ENCODE data around the gene NSF. TPM values are rescaled to one million over a fixed set of nuclear protein-coding genes. Genes with fewer than 3 reads are reported as not detected.

NSF gene
- total RNA-seq, 1 experiment from 2014 or later, result 49.7 TPM

- DNase-seq (ENCODE audit: low read depth), result no peak
Observed at GRCh38 chr17:46717999-46718398, 127.5 kb downstream of the NSF start.

GRCh38 chr17:46719891-46720290 is 129.4 kb downstream of the NSF start:
- no peak for DNase-seq (ENCODE audit: low read depth)

- no peak for DNase-seq (ENCODE audit: low read depth)
Observed at GRCh38 chr17:46720408-46720807, 129.9 kb downstream of the NSF start.

- DNase-seq (ENCODE audit: low read depth), result no peak
Observed at GRCh38 chr17:46722662-46723285, 132.3 kb downstream of the NSF start.

- no peak for DNase-seq (ENCODE audit: low read depth)
Observed at GRCh38 chr17:46726206-46726605, 135.7 kb downstream of the NSF start.

GRCh38 chr17:46727572-46728348 is 137.3 kb downstream of the NSF start:
- peak; percentile 66 for DNase-seq (ENCODE audit: low read depth)

- no peak for DNase-seq (ENCODE audit: low read depth)
Observed at GRCh38 chr17:46730026-46730425, 139.6 kb downstream of the NSF start.

GRCh38 chr17:46730679-46731078 is 140.2 kb downstream of the NSF start:
- no peak for DNase-seq (ENCODE audit: low read depth)

- DNase-seq (ENCODE audit: low read depth), result no peak
Observed at GRCh38 chr17:46732160-46732559, 141.7 kb downstream of the NSF start.

- DNase-seq (ENCODE audit: low read depth), result no peak
Observed at GRCh38 chr17:46732754-46733398, 142.4 kb downstream of the NSF start.

GRCh38 chr17:46733837-46734475 is 143.5 kb downstream of the NSF start:
- no peak for DNase-seq (ENCODE audit: low read depth)

GRCh38 chr17:46736100-46736499 is 145.6 kb downstream of the NSF start:
- no peak for DNase-seq (ENCODE audit: low read depth)

GRCh38 chr17:46737326-46737725 is 146.9 kb downstream of the NSF start:
- DNase-seq (ENCODE audit: low read depth), result no peak

GRCh38 chr17:46738544-46738943 is 148.1 kb downstream of the NSF start:
- no peak for DNase-seq (ENCODE audit: low read depth)

GRCh38 chr17:46739982-46740381 is 149.5 kb downstream of the NSF start:
- DNase-seq (ENCODE audit: low read depth), result no peak

GRCh38 chr17:46741122-46741730 is 150.8 kb downstream of the NSF start:
- no peak for DNase-seq (ENCODE audit: low read depth)

- peak; percentile 92 for DNase-seq (ENCODE audit: low read depth)
Observed at GRCh38 chr17:46742565-46743270, 152.2 kb downstream of the NSF start.

- DNase-seq (ENCODE audit: low read depth), result no peak
Observed at GRCh38 chr17:46744441-46744840, 154.0 kb downstream of the NSF start.

GRCh38 chr17:46745376-46745775 is 154.9 kb downstream of the NSF start:
- DNase-seq (ENCODE audit: low read depth), result no peak

- DNase-seq (ENCODE audit: low read depth), result no peak
Observed at GRCh38 chr17:46751425-46751824, 161.0 kb downstream of the NSF start.

- no peak for DNase-seq (ENCODE audit: low read depth)
Observed at GRCh38 chr17:46753776-46754175, 163.3 kb downstream of the NSF start.

Measured in Daoy (cell line).